ENCODE data around the gene LRRC3C.
A peak's percentile ranks its signal among the peaks of the same experiment; 100 is the strongest.

LRRC3C gene

GRCh38 chr17:39980351-39981206 lies 53.0 kb downstream of the LRRC3C start, which contains the start of gene PSMD3:
TSS of gene PSMD3 (plus strand) at chr17:39980807. CDS start at chr17:39980971, 164 bp downstream.
- ChIA-PET POLR2A (ENCODE audit: low non-redundant PET) (interaction anchor here (0.6 to 0.9 kb wide), 2 partner anchors 24 to 158 kb away, joined by 3 to 10 read pairs; no protein-coding TSS in a partner anchor), CTCF (interaction anchor here (0.5 to 3.7 kb wide), 11 partner anchors 10 to 431 kb away, joined by 3 to 25 read pairs (median 5); partner anchors contain the start of gene GSDMA)

GRCh38 chr17:39981207-39981741 lies 53.7 kb downstream of the LRRC3C start:
- CTCF ChIA-PET = interaction anchor here (0.6 to 3.7 kb wide), 9 partner anchors 11 to 362 kb away, joined by 3 to 25 read pairs (median 7); partner anchors contain the start of gene GSDMA
- peak; percentile 16 for DNase-seq (ENCODE audit: low spot score)
- POLR2A ChIA-PET (ENCODE audit: low non-redundant PET) = no interaction called here
- H3K27ac ChIP-seq = peak overlapping the region; percentile 88
- no peak for TF ChIP-seq CTCF (conservative IDR thresholded peaks at IDR 0.05; ENCODE audit: low read depth)

More at GRCh38 chr17:39980351-39981206, 53.0 kb downstream of the LRRC3C start, which contains the start of gene PSMD3:
- DNase-seq (ENCODE audit: low spot score) = peak; percentile 95
- peak; percentile 79 for TF ChIP-seq CTCF (conservative IDR thresholded peaks at IDR 0.05; ENCODE audit: low read depth)
- H3K27ac ChIP-seq = peak within 1 kb of the TSS; percentile 88

GRCh38 chr17:39981766-39982375 lies 54.3 kb downstream of the LRRC3C start:
- TF ChIP-seq CTCF (conservative IDR thresholded peaks at IDR 0.05; ENCODE audit: low read depth) = no peak
- no peak for DNase-seq (ENCODE audit: low spot score)
- POLR2A ChIA-PET (ENCODE audit: low non-redundant PET) = interaction anchor here (0.5 kb wide), 1 partner anchor 85 kb away, joined by 3 read pairs; no protein-coding TSS in a partner anchor
- no peak overlapping the region for H3K27ac ChIP-seq
- CTCF ChIA-PET = interaction anchor here (0.6 to 1.5 kb wide), 2 partner anchors 12 to 360 kb away, joined by 3 read pairs; no protein-coding TSS in a partner anchor

GRCh38 chr17:39988206-39988810 lies 60.8 kb downstream of the LRRC3C start:
- ChIA-PET POLR2A (ENCODE audit: low non-redundant PET) (no interaction called here), CTCF (no interaction called here)
- no peak for DNase-seq (ENCODE audit: low spot score)
- H3K27ac ChIP-seq = no peak overlapping the region
- TF ChIP-seq CTCF (conservative IDR thresholded peaks at IDR 0.05; ENCODE audit: low read depth) = no peak

- ChIA-PET CTCF (no interaction called here), POLR2A (ENCODE audit: low non-redundant PET) (no interaction called here)
- H3K27ac ChIP-seq = peak overlapping the region; percentile 16; the same call in 1 of the 2 replicates
- no peak for DNase-seq (ENCODE audit: low spot score)
- no peak for TF ChIP-seq CTCF (conservative IDR thresholded peaks at IDR 0.05; ENCODE audit: low read depth)
Observed at GRCh38 chr17:39994448-39994847, 66.9 kb downstream of the LRRC3C start.
